Central memory CD8-positive, alpha-beta T cell (primary cell): ENCODE data around the gene KREMEN1.
A peak's percentile ranks its signal among the peaks of the same experiment; 100 is the strongest.

Source experiments
- ATAC-seq: fragments of 150-1000 bp; cut with Tn5 transposase; replicated peaks from 2 replicates; pipeline ENCODE4 v1.10.0; 2022; ENCODE audit warnings: mild to moderate bottlenecking, moderate FRiP score, moderate number of reproducible peaks; ENCODE audit not compliant: poor library complexity, severe bottlenecking; ENCODE audit errors: extremely low read depth
- DNase-seq, 2 donors: peaks; one replicate each; pipeline ENCODE4 v3.0.0; 2021; ENCODE audit warnings: low spot score in 2 of 2
- H3K27ac Mint-ChIP-seq: one replicate; pipeline ENCODE4 v1.8.0; 2022; ENCODE audit warnings: low read depth, mild to moderate bottlenecking, moderate library complexity, mixed read lengths
- H3K27me3 Mint-ChIP-seq: one replicate; pipeline ENCODE4 v1.8.0; 2022; ENCODE audit warnings: mixed read lengths
- H3K36me3 Mint-ChIP-seq: one replicate; pipeline ENCODE4 v1.8.0; 2022; ENCODE audit warnings: mild to moderate bottlenecking, moderate library complexity, mixed read lengths; ENCODE audit not compliant: insufficient read depth
- H3K4me1 Mint-ChIP-seq: one replicate; pipeline ENCODE4 v1.8.0; 2022; ENCODE audit warnings: mixed read lengths
- H3K4me3 Mint-ChIP-seq: one replicate; pipeline ENCODE4 v1.8.0; 2022; ENCODE audit warnings: mild to moderate bottlenecking, moderate library complexity, mixed read lengths
- H3K9me3 Mint-ChIP-seq: one replicate; pipeline ENCODE4 v1.8.0; 2022; ENCODE audit warnings: mixed read lengths

KREMEN1 gene

GRCh38 chr22:29148826-29149225, 76.0 kb downstream of the KREMEN1 start:
- no peaks in the 10 kb centered on the region for H3K9me3 Mint-ChIP-seq
- no peak overlapping the region for H3K27ac Mint-ChIP-seq
- H3K4me3 Mint-ChIP-seq: no peak overlapping the region
- ATAC-seq: no peak
- H3K4me1 Mint-ChIP-seq: no peaks in the 10 kb centered on the region
- no peaks in the 10 kb centered on the region for H3K36me3 Mint-ChIP-seq
- no peak for DNase-seq
- peaks cover 36% of the 10 kb centered on the region for H3K27me3 Mint-ChIP-seq

GRCh38 chr22:29149841-29150555, 77.2 kb downstream of the KREMEN1 start:
- no peak for ATAC-seq
- Mint-ChIP-seq H3K4me1 (peaks cover 7% of the 10 kb centered on the region), H3K27ac (no peak overlapping the region), H3K4me3 (no peak overlapping the region), H3K9me3 (no peaks in the 10 kb centered on the region), H3K36me3 (peaks cover 3% of the 10 kb centered on the region), H3K27me3 (peaks cover 46% of the 10 kb centered on the region)
- DNase-seq: no peak

- H3K27me3 Mint-ChIP-seq: peaks cover 49% of the 10 kb centered on the region
- DNase-seq: no peak
- no peak overlapping the region for H3K4me3 Mint-ChIP-seq
- H3K27ac Mint-ChIP-seq: no peak overlapping the region
- H3K9me3 Mint-ChIP-seq: no peaks in the 10 kb centered on the region
- peaks cover 3% of the 10 kb centered on the region for H3K36me3 Mint-ChIP-seq
- peaks cover 7% of the 10 kb centered on the region for H3K4me1 Mint-ChIP-seq
- no peak for ATAC-seq
Observed at GRCh38 chr22:29150701-29151100, 77.9 kb downstream of the KREMEN1 start.

GRCh38 chr22:29151316-29151715, 78.5 kb downstream of the KREMEN1 start:
- ATAC-seq: no peak
- Mint-ChIP-seq H3K4me3 (no peak overlapping the region), H3K27me3 (peaks cover 52% of the 10 kb centered on the region)

GRCh38 chr22:29152045-29152953, 79.5 kb downstream of the KREMEN1 start:
- H3K36me3 Mint-ChIP-seq: peaks cover 3% of the 10 kb centered on the region
- ATAC-seq (no peak), DNase-seq (no peak)
- H3K27me3 Mint-ChIP-seq: peaks cover 56% of the 10 kb centered on the region
- H3K4me3 Mint-ChIP-seq: no peak overlapping the region
- no peak overlapping the region for H3K27ac Mint-ChIP-seq
- H3K4me1 Mint-ChIP-seq: peaks cover 7% of the 10 kb centered on the region
- H3K9me3 Mint-ChIP-seq: no peaks in the 10 kb centered on the region

More at GRCh38 chr22:29151316-29151715, 78.5 kb downstream of the KREMEN1 start:
- Mint-ChIP-seq H3K9me3 (no peaks in the 10 kb centered on the region), H3K36me3 (peaks cover 3% of the 10 kb centered on the region), H3K4me1 (peaks cover 7% of the 10 kb centered on the region), H3K27ac (no peak overlapping the region)
- DNase-seq: no peak

- no peak for DNase-seq
Observed at GRCh38 chr22:29152954-29153719, 80.3 kb downstream of the KREMEN1 start.

GRCh38 chr22:29154364-29155048, 81.7 kb downstream of the KREMEN1 start:
- DNase-seq: peak; percentile 57 to 58
- ATAC-seq: peak; percentile 64
- Mint-ChIP-seq H3K27ac (no peak overlapping the region), H3K4me1 (peaks cover 7% of the 10 kb centered on the region), H3K4me3 (no peak overlapping the region), H3K36me3 (peaks cover 3% of the 10 kb centered on the region), H3K27me3 (peaks cover 56% of the 10 kb centered on the region), H3K9me3 (no peaks in the 10 kb centered on the region)

More at GRCh38 chr22:29152954-29153719, 80.3 kb downstream of the KREMEN1 start:
- Mint-ChIP-seq H3K27ac (no peak overlapping the region), H3K9me3 (no peaks in the 10 kb centered on the region), H3K36me3 (peaks cover 3% of the 10 kb centered on the region), H3K4me3 (no peak overlapping the region), H3K4me1 (peaks cover 7% of the 10 kb centered on the region), H3K27me3 (peaks cover 52% of the 10 kb centered on the region)
- ATAC-seq: no peak

GRCh38 chr22:29155966-29156365, 83.1 kb downstream of the KREMEN1 start:
- Mint-ChIP-seq H3K27me3 (peaks cover 67% of the 10 kb centered on the region), H3K4me3 (no peak overlapping the region), H3K36me3 (peaks cover 3% of the 10 kb centered on the region), H3K27ac (no peak overlapping the region), H3K9me3 (no peaks in the 10 kb centered on the region), H3K4me1 (peaks cover 7% of the 10 kb centered on the region)
- no peak for ATAC-seq
- DNase-seq: no peak

GRCh38 chr22:29156507-29156906, 83.7 kb downstream of the KREMEN1 start:
- no peak overlapping the region for H3K27ac Mint-ChIP-seq
- H3K4me1 Mint-ChIP-seq: peaks cover 7% of the 10 kb centered on the region
- H3K36me3 Mint-ChIP-seq: peaks cover 3% of the 10 kb centered on the region
- DNase-seq (no peak), ATAC-seq (no peak)
- H3K4me3 Mint-ChIP-seq: no peak overlapping the region
- peaks cover 67% of the 10 kb centered on the region for H3K27me3 Mint-ChIP-seq
- H3K9me3 Mint-ChIP-seq: no peaks in the 10 kb centered on the region

- Mint-ChIP-seq H3K36me3 (peaks cover 3% of the 10 kb centered on the region), H3K4me3 (no peak overlapping the region), H3K4me1 (peaks cover 7% of the 10 kb centered on the region), H3K27me3 (peaks cover 55% of the 10 kb centered on the region), H3K27ac (no peak overlapping the region), H3K9me3 (no peaks in the 10 kb centered on the region)
- no peak for DNase-seq
- ATAC-seq: no peak
Observed at GRCh38 chr22:29157759-29158535, 85.1 kb downstream of the KREMEN1 start.

- ATAC-seq: no peak
- Mint-ChIP-seq H3K4me3 (no peak overlapping the region), H3K27me3 (peaks cover 49% of the 10 kb centered on the region), H3K9me3 (no peaks in the 10 kb centered on the region), H3K36me3 (peaks cover 3% of the 10 kb centered on the region), H3K4me1 (peaks cover 7% of the 10 kb centered on the region), H3K27ac (no peak overlapping the region)
- DNase-seq: no peak
Observed at GRCh38 chr22:29158546-29158945, 85.7 kb downstream of the KREMEN1 start.
